NCI-H1694 treated with DMSO at 0.1 percent for 48 hours (cell line): Measurements from ENCODE around the gene LRRTM3.

Source experiments
- DNase-seq: peaks from one replicate; lab custom pipeline; 2025; lab: John Stamatoyannopoulos, UW

The LRRTM3 gene

DNA sequence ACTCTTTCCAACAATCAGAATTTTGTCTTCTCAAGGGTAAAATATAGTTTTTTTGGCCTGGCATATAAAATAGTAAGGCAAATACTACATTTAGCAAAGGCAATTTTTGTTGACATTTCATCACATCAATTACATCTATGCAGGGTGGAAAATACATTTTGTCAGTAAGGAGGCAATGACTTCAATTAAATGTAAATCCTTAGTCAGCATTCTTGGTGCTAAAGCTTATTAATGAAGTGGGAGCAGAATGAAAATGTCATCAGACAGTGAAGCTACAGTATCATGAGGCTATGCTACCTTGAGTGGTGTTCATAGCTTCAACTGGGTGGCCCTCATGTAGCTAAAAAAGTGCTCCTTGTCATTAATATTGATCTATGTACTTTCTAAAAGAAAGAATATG is 8.9 kb downstream of the LRRTM3 start:
- DNase-seq = no peak

GRCh38 chr10:66940965-66941364 is 15.1 kb downstream of the LRRTM3 start:
- DNase-seq = no peak

- no peak for DNase-seq
These were observed 15.7 kb downstream of the LRRTM3 start for GRCh38 chr10:66941491-66941890.

DNA sequence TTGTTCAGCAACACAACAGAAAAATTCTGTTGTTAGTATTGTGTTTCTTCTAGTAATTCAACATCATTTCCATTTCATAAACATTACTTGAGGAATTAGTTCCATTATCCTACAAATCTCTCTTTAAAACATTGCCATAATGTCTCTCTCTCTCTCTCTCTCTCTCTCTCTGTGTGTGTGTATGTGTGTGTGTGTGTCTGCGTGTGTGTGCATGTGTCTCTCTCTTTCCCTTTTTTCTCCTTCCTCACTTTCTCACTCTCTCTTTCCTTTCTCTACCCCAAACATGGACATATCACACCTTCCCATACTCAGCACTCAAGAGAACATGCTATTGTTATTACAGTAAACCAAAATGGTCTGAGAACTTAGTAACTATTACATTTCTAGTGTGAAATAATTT is 16.6 kb downstream of the LRRTM3 start:
- no peak for DNase-seq

DNA sequence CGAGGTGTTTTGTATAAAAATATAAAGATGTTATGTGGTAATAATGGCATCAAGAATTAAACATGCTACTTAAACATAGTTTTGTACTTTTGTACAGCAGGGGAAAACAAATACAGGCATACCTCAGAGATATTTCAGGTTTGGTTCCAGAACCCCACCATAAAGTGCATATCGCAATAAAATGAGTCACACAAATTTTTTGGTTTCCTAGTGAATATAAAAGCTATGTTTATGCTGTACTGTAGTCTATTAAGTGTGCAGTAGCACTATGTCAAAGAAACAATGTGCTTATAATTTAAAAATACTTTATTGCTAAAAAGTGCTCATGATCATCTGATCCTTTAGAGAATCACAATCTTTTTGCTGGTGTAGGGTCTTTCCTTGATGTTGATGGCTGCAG is 17.8 kb downstream of the LRRTM3 start:
- no peak for DNase-seq

DNA sequence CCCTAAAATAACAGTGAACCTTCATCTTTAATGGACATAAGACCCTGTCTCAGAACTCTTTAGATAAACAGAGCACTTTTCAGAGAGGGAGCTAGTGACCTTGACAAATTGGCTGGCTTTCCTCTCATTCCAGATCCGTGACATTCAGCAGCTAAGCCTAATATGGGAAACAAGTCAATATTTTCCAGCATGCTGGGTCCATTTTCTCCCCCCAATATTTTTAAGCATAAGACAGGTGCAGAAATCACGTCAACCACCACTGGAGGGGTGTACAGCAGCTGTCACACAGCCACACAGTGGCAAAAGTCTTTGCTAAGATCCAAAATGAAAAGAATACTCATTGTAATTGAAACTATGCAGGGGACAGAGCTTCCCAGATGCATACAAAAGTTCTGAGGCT is 26.1 kb downstream of the LRRTM3 start:
- DNase-seq = no peak

DNA sequence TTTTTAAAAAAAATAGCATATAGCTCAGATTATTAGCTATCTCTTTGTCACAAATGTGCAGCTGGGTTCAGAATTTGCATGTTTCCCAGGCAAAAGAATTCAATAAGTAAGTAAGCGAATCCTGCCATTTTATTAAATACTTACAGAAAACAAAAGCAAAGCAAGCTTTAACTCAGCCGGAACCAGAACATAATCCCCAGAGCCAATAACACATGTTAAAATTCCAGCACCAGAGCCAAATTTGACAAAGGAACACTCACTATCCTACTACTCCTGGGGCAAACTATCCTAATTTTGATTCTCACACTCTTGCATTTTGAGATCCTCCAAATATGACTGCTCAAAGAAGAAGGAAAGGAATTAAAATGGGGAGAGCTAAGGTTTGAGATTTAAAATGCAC is 32.6 kb downstream of the LRRTM3 start:
- DNase-seq = no peak

DNA sequence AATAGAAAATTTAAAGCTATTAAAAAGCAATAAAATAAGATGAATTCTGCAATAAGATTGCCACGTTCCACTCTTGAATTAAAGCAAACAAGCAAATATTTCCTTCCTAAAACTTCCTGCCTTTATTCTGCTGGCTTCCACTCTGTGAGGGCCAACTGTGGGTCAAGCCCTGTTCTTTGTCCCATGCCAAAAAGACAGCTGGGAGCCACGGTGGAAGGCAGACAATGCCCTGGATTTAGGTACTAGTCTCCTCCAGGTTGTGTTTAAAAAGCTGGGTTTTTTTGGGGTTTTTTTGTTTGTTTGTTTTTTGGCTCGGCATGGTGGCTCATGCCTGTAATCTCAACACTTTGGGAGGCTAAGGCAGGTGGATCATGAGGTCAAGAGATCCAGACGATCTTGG is 39.1 kb downstream of the LRRTM3 start:
- no peak for DNase-seq

- no peak for DNase-seq
These were observed 54.5 kb downstream of the LRRTM3 start for GRCh38 chr10:66980246-66980815.

DNA sequence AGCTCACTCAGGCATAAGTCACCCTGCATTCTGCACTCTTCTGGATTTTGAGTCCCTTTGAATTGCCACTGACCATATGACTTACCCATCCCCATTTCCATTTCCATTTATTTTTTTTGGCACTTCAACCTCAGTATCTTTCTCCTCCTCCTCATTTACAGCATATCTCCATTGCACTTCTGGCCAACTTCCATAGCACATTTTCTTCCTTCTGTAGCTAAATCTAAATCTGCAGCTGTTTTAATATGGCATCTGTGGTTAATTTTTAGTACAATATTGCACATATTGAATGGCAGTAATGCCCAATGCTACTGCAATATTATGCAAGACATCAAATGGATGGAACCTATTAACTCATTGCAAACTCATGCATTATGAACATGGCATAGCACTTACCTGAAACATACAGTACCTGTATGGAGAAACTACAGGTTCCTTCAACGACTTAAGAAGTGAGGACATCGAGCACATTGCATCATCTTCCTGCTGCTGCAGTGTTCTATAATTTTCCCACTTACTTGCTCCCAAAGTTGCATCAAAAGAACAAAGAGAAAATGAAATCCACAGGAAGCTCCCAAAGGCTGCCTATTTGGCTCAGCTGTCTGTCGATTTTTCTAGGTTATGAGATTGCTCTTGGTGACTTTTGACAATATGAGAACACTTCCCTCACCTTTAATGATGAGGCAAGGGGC is 55.7 kb downstream of the LRRTM3 start:
- DNase-seq = no peak

- DNase-seq = no peak
These were observed 56.2 kb downstream of the LRRTM3 start for GRCh38 chr10:66982053-66982420.

DNA sequence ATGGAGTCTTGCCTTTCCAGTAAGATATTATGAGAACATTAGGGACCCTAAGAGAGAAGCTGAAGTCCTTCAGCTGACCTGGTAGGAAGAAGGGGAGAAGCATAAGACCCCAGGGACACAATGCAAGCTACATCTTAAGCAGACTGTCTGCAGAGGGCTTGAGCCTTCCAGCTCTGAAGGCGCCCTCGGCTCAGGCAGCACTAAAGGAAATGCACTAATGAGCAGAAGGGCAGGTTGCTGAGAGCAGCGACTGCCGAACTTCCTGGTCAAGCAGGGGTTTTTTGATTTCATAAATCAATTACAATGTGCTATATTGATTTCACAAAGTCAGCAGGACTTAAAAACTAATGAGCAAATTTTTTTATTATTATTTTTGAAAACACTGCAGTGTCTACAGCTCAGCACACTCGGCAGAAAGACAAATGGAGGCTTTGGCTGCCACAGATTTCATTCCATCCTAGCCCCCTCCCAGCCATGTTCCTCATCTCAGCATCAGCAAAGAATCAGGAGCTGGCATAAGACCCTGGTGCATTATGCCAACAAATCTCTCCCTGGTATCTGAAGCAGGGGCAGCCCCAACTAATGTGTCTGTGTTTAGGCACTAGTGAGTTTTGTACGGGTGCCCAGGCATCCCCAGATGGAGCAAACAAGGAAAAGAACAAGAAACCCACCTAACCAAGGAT is 57.1 kb downstream of the LRRTM3 start:
- no peak for DNase-seq

- no peak for DNase-seq
These were observed 57.6 kb downstream of the LRRTM3 start for GRCh38 chr10:66983475-66983818.

- no peak for DNase-seq
These were observed 64.5 kb downstream of the LRRTM3 start for GRCh38 chr10:66990143-66990830.

DNA sequence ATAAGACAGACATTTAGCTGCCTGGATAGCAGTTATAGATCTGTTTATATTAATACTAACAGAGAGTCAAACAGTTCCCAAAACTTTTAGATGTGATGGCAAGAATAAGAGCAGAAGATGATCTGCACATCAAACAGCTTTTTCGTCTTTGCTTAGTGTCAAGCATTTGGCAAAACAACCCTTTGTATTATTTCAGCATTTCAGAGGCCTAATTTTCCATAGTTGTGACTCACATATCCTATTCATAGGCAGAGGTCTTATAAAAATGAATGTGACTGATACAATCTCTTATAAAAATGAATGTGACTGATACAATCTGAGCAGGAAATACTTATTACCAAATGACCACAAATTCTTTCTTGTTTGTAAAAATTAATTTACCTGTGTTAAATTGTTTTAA is 71.2 kb downstream of the LRRTM3 start:
- no peak for DNase-seq

- no peak for DNase-seq
These were observed 74.1 kb downstream of the LRRTM3 start for GRCh38 chr10:66999762-67000545.

DNA sequence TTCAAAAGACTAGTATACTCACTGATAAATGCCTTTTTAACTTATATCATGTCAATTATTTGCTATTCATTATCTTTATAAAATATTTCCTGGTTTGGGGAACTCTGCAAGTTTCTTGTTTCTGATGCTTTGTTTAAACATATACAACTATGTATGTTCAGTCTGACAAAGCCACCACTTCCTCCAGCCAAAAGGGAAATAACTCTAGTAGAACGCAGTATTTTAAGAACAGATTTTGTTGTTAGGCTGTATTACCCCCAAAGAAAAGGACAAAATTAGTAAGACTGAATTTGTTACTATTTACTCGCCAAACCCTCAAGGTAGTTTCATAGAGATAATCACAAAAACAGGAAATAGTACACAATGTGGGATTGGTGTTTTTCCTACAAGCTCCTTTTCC is 78.9 kb downstream of the LRRTM3 start:
- no peak for DNase-seq

DNA sequence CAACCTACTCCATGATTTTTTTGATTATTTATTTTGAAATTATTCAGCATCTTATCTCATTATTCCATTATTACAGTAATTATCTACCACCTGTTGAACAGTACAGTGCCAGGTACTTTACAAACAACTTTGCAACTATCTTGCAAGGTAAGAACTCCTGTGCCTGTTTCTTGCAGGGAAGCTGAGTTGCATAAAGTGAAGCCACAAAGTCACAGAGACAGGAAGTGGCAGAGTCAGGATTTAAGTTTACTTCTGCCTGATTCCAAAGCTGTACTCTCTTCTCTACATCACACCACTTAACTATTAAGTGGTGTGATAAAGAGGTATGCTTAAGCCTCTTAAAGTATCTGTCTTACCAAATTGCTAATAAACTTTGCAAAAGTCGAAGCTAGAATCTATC is 80.1 kb downstream of the LRRTM3 start:
- DNase-seq = no peak

DNA sequence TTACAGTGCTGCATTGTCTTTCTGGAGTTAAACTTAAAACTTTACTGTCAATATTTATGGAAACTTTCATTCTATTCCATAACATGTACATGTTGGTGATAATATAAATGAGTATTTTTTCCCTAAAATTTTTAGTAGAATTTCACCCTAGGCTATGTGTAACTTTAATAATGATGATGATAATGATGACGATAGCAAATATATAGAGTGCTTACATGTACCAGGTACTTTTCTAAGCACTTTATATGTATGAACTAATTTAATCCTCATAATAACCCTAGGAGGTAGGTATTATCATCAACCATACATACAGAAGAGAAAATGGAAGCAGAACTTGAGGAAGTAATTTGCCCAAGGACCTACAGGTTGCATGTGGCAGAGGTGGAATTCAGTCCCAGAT is 85.6 kb downstream of the LRRTM3 start:
- no peak for DNase-seq

DNA sequence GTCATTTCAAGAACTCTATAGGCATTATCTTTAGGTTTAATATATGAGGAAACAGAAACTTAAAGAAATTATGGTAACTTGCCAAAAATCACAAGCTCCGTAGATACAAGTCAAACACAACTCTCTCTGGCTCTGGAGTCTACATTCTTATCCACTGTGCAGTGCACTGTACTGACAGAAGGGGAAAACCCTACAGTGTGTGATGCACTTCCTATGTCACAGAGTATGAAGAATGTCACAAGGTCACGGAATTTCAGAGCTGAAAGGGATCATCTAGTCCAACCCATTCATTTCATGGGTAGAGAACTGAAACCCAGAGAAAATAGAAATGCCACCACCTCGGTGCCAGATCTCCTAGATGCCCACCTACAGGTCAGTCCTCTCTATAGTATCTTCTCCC is 86.1 kb downstream of the LRRTM3 start:
- no peak for DNase-seq

DNA sequence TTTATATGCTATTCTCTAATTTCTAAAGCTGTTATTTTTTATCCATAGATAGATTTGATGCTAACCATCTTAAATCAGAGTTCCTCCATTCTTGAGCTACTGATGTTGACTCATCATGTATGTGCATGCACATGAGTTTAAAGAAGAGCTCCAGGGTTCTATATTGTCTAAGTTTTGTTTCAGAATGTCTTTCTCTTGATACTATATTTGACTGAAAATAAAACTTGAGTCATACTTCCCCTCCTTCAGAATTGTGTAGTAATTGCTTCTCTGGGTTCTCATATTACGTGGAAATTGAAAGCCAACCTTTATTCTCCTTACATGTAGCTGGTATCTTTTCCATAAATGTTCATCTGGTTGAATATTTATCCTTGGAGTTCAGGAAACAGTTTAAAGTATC is 89.4 kb downstream of the LRRTM3 start:
- DNase-seq = no peak

DNA sequence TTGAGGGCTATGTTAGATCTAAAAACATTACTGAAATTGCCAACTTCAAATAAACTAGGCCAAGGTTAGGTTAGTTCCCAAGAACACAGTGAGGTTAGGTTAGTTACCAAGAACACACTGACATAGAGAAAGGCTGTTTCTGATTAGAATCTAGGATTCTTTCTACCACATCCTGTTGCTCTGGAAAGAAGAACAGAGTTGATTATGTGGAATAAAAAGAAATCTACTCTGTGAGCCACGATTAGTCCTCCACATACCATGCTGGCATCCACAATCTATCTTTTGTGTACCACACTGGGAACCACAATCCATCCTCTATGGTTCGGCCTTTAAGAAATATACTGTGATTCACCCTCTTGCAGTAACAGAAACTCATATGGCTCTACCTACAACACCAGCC is 91.4 kb downstream of the LRRTM3 start:
- DNase-seq = no peak
